GM19099 (cell line): ENCODE results near the gene ATP1A1.

ENCODE experiments used
- POLR2A ChIP-seq: IDR thresholded peaks from 3 replicates; pipeline ENCODE4 v1.6.1; 2011; ENCODE audit warnings: low read depth; ENCODE audit not compliant: insufficient read length; ENCODE audit errors: extremely low read depth

ATP1A1 gene

GRCh38 chr1:116357487-116357886, 15.6 kb upstream of the ATP1A1 start:
- TF ChIP-seq POLR2A: no peak

GRCh38 chr1:116359060-116359830, 13.8 kb upstream of the ATP1A1 start:
- no peak for TF ChIP-seq POLR2A

- TF ChIP-seq POLR2A: no peak
Measured at GRCh38 chr1:116359871-116360270, 13.2 kb upstream of the ATP1A1 start.

GRCh38 chr1:116360429-116361173, 12.4 kb upstream of the ATP1A1 start:
- TF ChIP-seq POLR2A: no peak

- TF ChIP-seq POLR2A: no peak
Measured at GRCh38 chr1:116361648-116362047, 11.4 kb upstream of the ATP1A1 start.

- no peak for TF ChIP-seq POLR2A
Measured at GRCh38 chr1:116362050-116362449, 11.0 kb upstream of the ATP1A1 start.

DNA sequence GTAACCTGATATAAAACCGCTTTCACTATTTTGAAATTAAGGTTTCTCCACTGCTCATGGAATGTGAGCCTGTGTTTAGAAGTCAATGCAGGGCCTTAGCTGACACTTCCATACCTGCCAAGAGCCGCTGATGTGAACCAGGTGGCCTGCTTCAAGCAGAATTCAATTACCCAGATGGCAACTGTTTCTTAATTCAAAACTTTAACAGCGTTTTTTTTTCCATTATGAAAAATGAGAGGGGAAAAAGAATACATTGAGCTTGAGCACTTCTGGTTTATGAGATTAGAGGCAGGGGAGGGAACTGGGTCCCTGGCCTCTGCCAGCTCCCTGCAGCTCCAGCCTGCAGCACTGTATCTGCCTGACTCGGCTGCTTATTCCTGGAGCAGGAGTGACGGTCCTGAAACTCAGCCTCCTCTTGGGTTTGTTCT, 7.7 kb upstream of the ATP1A1 start:
- TF ChIP-seq POLR2A: no peak

- no peak for TF ChIP-seq POLR2A
Measured at GRCh38 chr1:116365857-116366256, 7.2 kb upstream of the ATP1A1 start.

GRCh38 chr1:116367256-116367945, 5.6 kb upstream of the ATP1A1 start:
- TF ChIP-seq POLR2A: no peak

DNA sequence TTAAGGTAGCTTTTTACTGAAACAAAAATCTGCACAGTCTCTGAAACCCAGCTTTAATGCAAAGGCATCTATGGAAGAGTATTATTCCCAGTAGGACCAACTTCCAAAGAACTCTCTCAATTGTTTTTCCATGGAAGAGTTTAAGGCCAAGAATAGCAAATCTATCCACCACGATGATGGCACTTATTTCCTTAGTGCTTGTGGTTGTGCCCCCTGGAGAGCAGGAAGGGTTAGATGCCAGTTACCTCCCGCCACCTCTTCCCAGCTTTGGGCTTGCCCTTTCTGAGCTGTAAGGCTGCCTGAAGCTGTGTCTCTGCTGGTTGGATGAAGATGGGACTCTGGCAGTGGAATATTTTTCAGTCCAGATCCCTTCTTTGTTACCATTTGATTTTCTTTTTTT, 4.8 kb upstream of the ATP1A1 start:
- no peak for TF ChIP-seq POLR2A

DNA sequence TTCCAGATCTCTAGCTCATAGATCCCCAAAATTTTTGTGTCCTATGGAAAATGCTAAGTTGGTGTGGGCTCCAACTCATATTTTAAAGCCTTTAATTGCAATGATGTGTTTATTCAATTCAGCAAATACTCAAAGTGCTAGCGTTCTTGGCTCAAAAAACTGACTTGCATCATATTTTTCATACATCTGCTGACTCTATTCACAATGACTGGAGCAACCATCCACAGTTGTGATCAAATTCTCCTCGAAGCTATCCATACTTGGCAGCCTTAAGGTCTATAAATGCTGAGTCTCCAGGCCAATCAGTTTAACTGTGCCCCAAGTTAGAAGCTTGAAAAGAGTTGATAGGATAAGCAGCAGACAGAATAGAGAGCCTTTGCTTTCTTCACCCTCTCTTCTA, 2.9 kb upstream of the ATP1A1 start:
- no peak for TF ChIP-seq POLR2A

GRCh38 chr1:116371752-116372151, 1.3 kb upstream of the ATP1A1 start:
- TF ChIP-seq POLR2A: no peak

- TF ChIP-seq POLR2A: no peak
Measured at GRCh38 chr1:116372191-116372590, 853 bp upstream of the ATP1A1 start.

GRCh38 chr1:116373431-116374352, 648 bp downstream of the ATP1A1 start:
- peak; percentile 13 for TF ChIP-seq POLR2A
